Activated CD4-positive, alpha-beta T cell treated with anti-CD3 and anti-CD28 coated beads, Interleukin-2, Interleukin-6, amounts not matched to agents 100 ng/mL and 50 ng/mL, durations not matched to agents 16 hours and 8 hours (primary cell): ENCODE results near the gene GPR39.

ENCODE experiments used
- DNase-seq: peaks from one replicate; pipeline ENCODE4 v3.0.0-alpha.2; 2020

Gene GPR39

GRCh38 chr2:132415256-132415914 lies 1.2 kb upstream of the GPR39 start:
- DNase-seq = no peak

GRCh38 chr2:132415915-132416722 lies 486 bp upstream of the GPR39 start:
- no peak for DNase-seq

- DNase-seq = no peak
These were observed 928 bp downstream of the GPR39 start for GRCh38 chr2:132417430-132418035.

GRCh38 chr2:132419235-132419634 lies 2.6 kb downstream of the GPR39 start:
- DNase-seq = no peak

- no peak for DNase-seq
These were observed 3.3 kb downstream of the GPR39 start for GRCh38 chr2:132419941-132420340.

GRCh38 chr2:132420816-132421805 lies 4.5 kb downstream of the GPR39 start:
- no peak for DNase-seq

GRCh38 chr2:132422736-132423135 lies 6.1 kb downstream of the GPR39 start:
- no peak for DNase-seq

GRCh38 chr2:132424526-132425121 lies 8.0 kb downstream of the GPR39 start:
- no peak for DNase-seq

- DNase-seq = no peak
These were observed 9.4 kb downstream of the GPR39 start for GRCh38 chr2:132426033-132426432.

GRCh38 chr2:132426656-132427055 lies 10.1 kb downstream of the GPR39 start:
- DNase-seq = no peak

GRCh38 chr2:132429351-132429750 lies 12.7 kb downstream of the GPR39 start:
- DNase-seq = no peak

GRCh38 chr2:132429941-132430573 lies 13.5 kb downstream of the GPR39 start:
- DNase-seq = no peak

- no peak for DNase-seq
These were observed 14.3 kb downstream of the GPR39 start for GRCh38 chr2:132430895-132431294.

GRCh38 chr2:132437852-132438669 lies 21.5 kb downstream of the GPR39 start:
- DNase-seq = no peak

- peak; percentile 20 for DNase-seq
These were observed 22.1 kb downstream of the GPR39 start for GRCh38 chr2:132438691-132439090.

- DNase-seq = no peak
These were observed 23.2 kb downstream of the GPR39 start for GRCh38 chr2:132439703-132440398.

- DNase-seq = no peak
These were observed 24.4 kb downstream of the GPR39 start for GRCh38 chr2:132441051-132441450.

GRCh38 chr2:132442278-132442677 lies 25.7 kb downstream of the GPR39 start:
- no peak for DNase-seq

- no peak for DNase-seq
These were observed 26.5 kb downstream of the GPR39 start for GRCh38 chr2:132443106-132443505.

- DNase-seq = no peak
These were observed 29.8 kb downstream of the GPR39 start for GRCh38 chr2:132446444-132446843.
